Muscle of arm (tissue), 12 donors: ENCODE measurements around the gene SLC13A5. TPM values are rescaled to one million over a fixed set of nuclear protein-coding genes. Genes with fewer than 3 reads are reported as not detected.

Source experiments
- DNase-seq: peaks from one replicate; pipeline ENCODE4 v3.0.0-alpha.2; 2013
- polyA plus RNA-seq, 12 donors: library from polyadenylated mRNA; unstranded; fragments of 120-200 nt; gene quantifications; one replicate each; pipeline ENCODE4 v1.2.1, GENCODE V29; 2013; ENCODE audit not compliant: insufficient read length in 12 of 12

Gene SLC13A5
- polyA plus RNA-seq, 12 donors = 0.11 to 1.9 (median 0.22) TPM; not detected in 3

- DNase-seq = no peak
These were observed 28.0 kb downstream of the SLC13A5 start for GRCh38 chr17:6684881-6685767.

- no peak for DNase-seq
These were observed 28.7 kb downstream of the SLC13A5 start for GRCh38 chr17:6684460-6684783.

GRCh38 chr17:6683730-6684459 is 29.3 kb downstream of the SLC13A5 start:
- DNase-seq = no peak

GRCh38 chr17:6683081-6683684 is 30.0 kb downstream of the SLC13A5 start:
- DNase-seq = no peak

GRCh38 chr17:6682339-6682738 is 30.8 kb downstream of the SLC13A5 start:
- DNase-seq = no peak

GRCh38 chr17:6681671-6682070 is 31.5 kb downstream of the SLC13A5 start:
- DNase-seq = no peak

- no peak for DNase-seq
These were observed 32.0 kb downstream of the SLC13A5 start for GRCh38 chr17:6681176-6681575.

- DNase-seq = no peak
These were observed 33.9 kb downstream of the SLC13A5 start for GRCh38 chr17:6679241-6679640.

GRCh38 chr17:6677946-6678345 is 35.2 kb downstream of the SLC13A5 start:
- no peak for DNase-seq

- DNase-seq = no peak
These were observed 35.9 kb downstream of the SLC13A5 start for GRCh38 chr17:6677158-6677831.

GRCh38 chr17:6676802-6677157 is 36.4 kb downstream of the SLC13A5 start:
- no peak for DNase-seq

GRCh38 chr17:6675201-6675825 is 37.9 kb downstream of the SLC13A5 start:
- DNase-seq = no peak

GRCh38 chr17:6674586-6674985 is 38.6 kb downstream of the SLC13A5 start:
- no peak for DNase-seq

GRCh38 chr17:6671431-6671830 is 41.7 kb downstream of the SLC13A5 start:
- DNase-seq = no peak

- DNase-seq = no peak
These were observed 42.2 kb downstream of the SLC13A5 start for GRCh38 chr17:6670999-6671398.

- no peak for DNase-seq
These were observed 42.6 kb downstream of the SLC13A5 start for GRCh38 chr17:6670571-6670970.

GRCh38 chr17:6669479-6670212 is 43.5 kb downstream of the SLC13A5 start:
- no peak for DNase-seq

GRCh38 chr17:6668727-6669425 is 44.3 kb downstream of the SLC13A5 start:
- DNase-seq = no peak

- DNase-seq = no peak
These were observed 45.0 kb downstream of the SLC13A5 start for GRCh38 chr17:6668219-6668618.

GRCh38 chr17:6667516-6667915 is 45.7 kb downstream of the SLC13A5 start:
- no peak for DNase-seq
